ENCODE measurements around the gene IFT122.

DNA sequence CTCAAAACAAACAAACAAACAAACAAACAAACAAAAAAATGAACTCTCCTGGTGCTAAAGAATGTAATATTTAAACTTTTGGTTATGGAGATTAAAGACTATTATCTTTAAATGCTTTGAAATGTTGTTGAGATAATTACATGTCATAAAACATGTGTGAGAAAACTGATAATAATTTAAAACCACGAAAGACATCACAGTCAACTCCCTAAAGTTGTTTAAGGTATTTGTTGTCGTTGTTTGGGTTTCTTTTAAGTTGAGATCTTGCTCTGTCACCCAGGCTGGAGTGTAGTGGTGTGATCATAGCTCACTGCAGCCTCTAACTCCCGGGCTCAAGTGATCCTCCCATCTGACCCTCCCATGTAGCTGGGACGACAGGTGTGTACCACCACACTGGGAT, 23.6 kb upstream of the IFT122 start:
- no peak for TF ChIP-seq EP300 (IDR thresholded peaks at IDR 0.05; ENCODE audit: borderline replicate concordance)
- TF ChIP-seq, protein P1, sequence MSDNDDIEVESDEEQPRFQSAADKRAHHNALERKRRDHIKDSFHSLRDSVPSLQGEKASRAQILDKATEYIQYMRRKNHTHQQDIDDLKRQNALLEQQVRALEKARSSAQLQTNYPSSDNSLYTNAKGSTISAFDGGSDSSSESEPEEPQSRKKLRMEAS (IDR thresholded peaks at IDR 0.05), result no peak
- no peak for TF ChIP-seq CEBPB (IDR thresholded peaks at IDR 0.05)
- TF ChIP-seq FOXM1 (IDR thresholded peaks at IDR 0.05; ENCODE audit: borderline replicate concordance, low read depth), result no peak
- no peak for TF ChIP-seq EGR1 (IDR thresholded peaks at IDR 0.05)
- TF ChIP-seq YY1 (IDR thresholded peaks at IDR 0.05; ENCODE audit: low read depth), result no peak
- TF ChIP-seq USF1 (IDR thresholded peaks at IDR 0.05), result no peak

All from Ishikawa (cell line).